HuH-7 (cell line): ENCODE results near the gene COL4A4.

ENCODE experiments used
- DNase-seq: peaks from one replicate; pipeline ENCODE4 v3.0.0; 2011; ENCODE audit warnings: low spot score

Gene COL4A4

DNA sequence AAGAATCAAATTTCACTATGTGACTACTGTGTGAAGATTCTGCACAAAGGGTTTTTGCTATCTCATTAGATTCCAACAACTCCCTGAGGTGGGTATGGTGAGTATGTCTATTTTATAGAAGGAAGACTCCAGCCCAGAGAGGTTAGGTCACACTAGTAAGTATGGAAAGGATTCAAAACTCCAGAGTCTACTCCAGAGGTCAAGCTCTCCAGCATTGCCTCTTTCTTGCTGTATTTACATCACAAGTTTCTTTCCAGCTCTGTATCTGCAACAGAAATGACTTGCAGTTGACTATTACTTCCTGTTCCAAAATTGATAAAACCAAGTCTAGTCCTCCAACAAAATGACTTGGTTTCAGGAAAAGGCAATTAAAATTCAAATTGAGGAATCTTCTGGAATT is 2.1 kb downstream of the COL4A4 start:
- DNase-seq = no peak

DNA sequence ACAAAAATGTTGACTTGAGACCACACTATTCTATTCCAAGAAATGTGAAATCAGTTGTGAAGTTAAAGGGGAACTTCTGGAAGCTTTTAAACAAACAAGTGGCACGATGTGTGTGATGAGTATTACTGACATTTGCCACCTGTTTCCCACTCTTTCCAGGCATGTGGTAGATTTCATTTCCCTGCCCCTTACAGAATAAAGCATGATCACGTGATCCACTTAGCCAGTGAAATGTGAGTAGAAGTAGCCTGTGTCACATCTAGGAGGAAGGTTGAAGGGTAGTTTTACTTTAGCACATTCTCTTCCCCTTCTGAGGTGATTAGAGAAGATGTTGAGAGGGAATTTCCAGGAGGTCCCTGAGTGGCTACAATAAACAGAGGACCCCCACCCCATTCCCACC is 3.8 kb downstream of the COL4A4 start:
- no peak for DNase-seq

- peak; percentile 11 for DNase-seq
Observed at GRCh38 chr2:227154986-227155774, 8.8 kb downstream of the COL4A4 start.

GRCh38 chr2:227153758-227154486 is 10.1 kb downstream of the COL4A4 start:
- no peak for DNase-seq

DNA sequence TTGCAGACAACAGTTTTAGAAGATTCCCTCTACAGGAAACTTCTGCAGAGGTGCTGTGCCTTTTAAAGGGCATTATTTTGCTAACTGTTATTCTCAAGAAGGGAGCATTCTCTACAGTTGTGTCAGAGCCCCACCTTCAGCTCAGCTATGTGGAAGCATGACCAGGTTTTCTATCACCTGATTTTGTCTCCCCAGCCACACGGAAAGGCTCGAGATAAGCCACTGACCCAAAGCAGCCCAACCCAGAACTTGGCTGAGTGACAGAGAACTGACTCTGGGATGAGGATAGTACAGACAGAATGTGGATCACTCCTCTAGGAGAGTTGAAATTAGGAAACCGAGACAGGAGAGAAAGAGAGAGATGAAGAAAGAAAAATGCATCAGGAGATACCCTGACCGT is 10.7 kb downstream of the COL4A4 start:
- DNase-seq = no peak

- no peak for DNase-seq
Observed at GRCh38 chr2:227152093-227152766, 11.8 kb downstream of the COL4A4 start.

DNA sequence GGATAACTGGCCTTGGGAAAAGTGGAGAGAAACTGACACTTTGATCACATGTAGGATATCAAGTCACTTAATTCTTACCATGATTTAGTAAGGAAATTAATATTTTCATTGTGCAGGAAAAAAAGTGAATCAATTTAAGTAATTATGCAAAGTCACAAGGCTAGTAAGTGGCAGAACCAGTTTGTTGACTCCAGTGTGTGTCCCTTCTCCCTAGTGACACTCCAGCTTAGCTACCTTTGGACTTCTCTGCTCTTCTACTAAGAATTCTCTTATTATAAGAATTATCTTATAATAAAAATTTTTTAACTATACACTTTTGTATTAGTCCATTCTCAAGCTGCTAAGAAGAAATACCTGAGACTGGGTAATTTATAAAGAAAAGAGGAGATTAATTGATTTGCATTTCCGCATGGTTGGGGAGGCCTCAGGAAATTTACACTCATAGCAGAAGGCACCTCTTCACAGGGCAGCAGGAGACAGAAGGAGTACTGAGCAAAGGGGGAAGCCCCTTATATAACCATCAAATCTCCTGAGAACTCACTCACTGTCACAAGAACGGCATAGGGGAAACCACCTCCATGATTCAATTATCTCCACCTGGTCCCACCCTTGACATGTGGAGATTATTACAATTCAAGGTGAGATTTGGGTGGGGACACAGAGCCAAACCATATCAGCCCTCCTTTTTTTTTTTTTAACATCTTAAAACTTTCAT is 13.6 kb downstream of the COL4A4 start:
- no peak for DNase-seq

DNA sequence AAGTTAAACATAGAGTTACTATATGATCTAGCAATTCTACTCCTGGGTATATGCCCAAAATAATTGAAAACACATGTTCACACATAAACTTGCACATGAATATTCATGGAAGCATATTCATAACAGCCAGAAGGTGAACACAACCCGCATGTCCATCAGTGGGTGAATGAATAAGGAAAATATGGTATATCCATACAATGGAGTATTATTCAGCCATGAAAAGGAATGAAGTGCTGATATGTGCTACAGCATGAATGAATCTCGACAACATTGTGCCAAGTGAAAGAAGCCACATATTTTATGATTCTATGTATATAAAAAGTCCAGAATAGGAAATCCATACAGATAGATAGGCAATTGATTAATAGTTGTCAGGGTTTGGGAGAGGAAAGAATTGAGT is 15.9 kb downstream of the COL4A4 start:
- DNase-seq = no peak

DNA sequence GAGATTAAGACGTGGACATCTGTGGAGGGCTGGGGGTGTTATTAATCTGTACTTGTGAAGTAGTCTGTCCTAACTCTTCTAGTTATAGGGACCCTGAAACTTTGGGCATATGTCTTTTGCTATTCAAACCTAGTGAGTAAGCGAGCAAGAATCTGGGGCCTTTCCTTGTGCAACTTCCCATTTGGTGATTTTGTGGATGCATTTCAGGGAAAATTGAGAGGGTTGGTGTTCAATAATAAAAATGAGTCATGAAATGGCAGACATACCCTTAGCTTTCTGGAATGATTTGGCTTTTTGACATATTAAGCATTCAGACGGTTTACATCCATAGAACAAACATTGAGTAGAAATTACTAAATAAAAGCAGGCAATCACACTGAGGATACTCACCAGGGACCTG is 17.0 kb downstream of the COL4A4 start:
- no peak for DNase-seq

DNA sequence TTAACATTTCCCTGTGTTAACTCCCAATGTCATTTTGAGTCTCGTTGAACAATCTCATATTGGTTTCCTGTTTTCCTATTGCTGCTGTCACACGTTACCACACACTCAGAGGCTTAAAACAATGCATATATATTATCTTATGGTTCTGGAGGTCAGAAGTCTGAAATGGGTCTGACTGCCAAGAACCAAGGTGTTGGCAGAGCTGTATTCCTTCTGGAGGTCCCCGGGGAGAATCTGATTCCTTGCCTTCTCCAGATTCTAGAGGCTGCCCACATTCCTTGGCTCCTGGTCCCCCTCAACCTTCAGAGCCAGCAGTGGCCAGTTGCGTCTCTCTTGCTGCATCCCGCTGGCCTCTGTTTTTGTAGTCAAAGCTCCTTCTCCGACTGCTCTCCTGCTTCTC is 17.5 kb downstream of the COL4A4 start:
- DNase-seq = no peak

DNA sequence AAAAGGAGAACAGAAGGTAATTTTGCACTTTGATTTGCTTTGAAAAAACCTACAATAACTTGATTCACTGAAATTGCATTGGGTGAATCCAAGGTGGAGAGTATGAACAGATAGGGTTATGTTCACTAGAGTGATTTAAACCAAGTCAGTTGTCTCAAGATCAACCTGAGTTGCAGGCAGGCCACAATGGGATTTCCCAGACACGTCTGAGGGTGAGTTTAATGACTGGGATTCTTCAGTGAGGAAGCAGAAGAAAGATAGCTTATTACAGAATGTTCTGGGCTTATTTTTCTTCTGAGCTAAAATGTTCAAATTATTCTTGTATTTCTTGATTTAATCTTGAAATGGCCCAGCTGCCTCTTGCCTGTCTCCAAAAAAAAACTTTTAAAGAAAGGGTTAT is 20.1 kb downstream of the COL4A4 start:
- DNase-seq = no peak

DNA sequence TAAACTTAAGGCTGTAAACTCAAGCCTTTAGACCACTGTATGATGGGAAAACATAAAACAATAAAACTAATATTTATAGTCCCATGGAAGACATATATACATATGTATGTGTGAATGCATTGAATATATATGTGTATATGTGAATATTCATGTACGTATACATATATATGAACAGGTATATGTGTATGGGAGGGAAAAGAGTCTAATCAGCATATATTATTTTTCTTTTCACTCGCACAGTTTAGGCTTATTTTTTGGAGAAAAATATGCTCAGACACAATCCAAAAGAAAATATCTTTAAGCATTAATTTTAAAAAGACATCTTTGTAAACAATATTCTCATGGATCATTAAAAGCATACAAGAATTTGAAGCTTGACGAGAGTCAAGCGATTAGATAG is 22.7 kb downstream of the COL4A4 start:
- no peak for DNase-seq

DNA sequence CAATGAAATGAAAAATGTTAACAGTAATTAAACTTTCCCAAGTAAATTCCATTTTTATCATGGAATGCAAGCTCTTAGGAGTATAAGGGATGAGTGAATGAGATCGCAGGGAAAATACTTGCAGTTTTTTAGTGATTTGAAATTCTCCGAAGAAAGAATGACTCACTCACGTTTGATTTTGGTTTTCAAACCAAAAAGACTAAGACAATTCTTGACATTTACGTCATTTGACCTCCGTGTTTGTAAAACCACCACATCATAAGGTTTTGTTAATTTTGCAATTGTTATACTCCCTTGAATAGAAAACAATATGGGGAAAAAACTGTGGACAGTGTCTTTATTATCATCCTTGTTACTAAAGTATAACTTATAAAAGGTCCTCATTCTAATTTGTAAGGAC is 29.4 kb downstream of the COL4A4 start:
- DNase-seq = no peak

- no peak for DNase-seq
Observed at GRCh38 chr2:227132986-227133385, 31.0 kb downstream of the COL4A4 start.

GRCh38 chr2:227130636-227131035 is 33.4 kb downstream of the COL4A4 start:
- no peak for DNase-seq

DNA sequence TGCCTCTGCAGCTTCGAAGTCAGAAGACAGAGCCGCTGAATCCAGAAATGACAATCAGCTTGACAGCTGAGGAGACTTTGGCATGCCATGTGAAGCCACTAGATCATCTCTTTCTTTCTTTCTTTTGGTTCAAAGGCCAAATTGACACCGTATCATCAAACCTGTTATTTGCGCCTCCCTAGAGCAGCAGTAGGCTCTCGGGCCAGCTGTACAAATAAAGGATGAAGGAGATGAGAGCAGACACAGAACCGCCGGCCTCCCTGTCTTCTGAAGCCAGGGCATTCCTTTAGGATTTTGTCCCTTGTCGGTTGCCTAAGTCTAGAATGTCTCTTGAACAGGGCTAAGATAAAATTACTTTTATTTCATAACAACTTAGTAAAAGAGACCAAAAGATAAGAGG is 36.8 kb downstream of the COL4A4 start:
- DNase-seq = no peak

DNA sequence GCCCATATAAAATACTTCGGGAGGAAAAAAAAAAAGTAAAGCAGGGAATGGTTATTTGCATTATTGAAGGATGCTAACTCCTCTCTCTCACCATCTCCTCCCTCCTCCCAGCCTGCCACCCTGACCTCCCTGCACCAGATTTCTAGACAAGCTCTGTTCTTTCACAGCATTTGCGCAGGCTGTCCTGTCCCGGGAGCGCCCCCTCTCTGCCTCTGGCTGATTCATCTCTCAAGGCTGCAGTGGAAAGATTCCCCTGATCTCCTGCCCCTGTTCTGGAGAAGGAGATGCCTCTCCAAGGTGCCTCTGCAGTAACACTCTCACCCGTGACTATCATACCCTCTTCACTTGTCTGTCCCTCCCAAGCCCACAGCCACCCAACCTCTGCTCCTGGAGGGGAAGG is 38.5 kb downstream of the COL4A4 start:
- DNase-seq = peak; percentile 26

DNA sequence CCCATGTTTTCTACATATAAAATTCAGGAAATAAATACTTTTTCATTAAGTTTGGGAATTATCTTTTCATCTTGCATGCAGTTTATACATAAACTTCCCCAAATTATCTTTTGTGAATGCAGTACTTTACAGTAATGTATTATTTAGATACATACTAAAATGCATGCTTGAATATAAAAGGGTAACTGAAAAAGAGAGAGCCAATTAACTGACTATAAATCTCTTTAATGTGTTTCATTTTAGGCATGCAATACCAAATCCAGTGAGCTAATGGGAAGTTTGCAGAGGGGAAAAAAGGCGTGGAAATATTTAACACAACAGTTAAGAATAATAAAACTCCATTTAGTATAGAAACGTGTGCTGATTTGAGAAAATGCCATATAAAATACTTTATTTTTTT is 39.2 kb downstream of the COL4A4 start:
- DNase-seq = no peak

DNA sequence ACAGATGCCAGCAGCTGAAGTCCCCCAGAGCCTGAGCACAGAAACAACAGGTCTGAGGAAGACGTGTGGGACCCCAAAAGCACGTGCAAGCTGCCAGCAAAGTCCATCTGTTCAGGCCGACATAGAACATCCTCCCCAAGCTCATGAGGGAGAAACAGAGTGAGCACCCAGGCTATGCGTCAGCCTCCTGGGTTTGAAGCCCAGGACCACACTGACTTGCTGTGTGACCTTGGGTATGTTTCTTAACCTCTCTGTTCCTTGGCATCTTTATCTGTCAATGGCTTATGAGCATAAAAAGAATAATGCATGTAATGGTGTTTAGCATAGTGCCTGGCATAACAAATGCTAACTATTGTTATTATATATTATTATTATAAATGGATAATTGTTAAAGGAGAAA is 40.3 kb downstream of the COL4A4 start:
- no peak for DNase-seq

DNA sequence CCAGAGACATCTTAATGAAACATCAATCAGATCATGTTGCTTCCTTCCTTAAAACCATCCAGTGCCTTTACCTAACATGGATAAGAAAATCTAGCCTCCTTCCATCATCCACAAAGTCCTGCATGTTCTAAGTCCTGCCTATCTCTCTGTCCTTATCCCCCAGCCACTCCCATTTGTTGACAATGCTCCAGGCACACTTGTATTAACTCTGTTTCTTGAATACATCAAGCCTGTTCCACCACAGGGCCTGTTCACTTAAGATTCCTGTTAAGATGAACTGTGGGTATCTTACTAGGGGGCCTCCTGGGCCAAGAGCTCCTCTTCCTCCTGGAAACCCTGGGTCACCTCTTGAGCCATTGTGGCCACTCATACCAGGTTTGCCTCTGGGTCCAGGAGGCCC is 45.7 kb downstream of the COL4A4 start:
- DNase-seq = no peak

DNA sequence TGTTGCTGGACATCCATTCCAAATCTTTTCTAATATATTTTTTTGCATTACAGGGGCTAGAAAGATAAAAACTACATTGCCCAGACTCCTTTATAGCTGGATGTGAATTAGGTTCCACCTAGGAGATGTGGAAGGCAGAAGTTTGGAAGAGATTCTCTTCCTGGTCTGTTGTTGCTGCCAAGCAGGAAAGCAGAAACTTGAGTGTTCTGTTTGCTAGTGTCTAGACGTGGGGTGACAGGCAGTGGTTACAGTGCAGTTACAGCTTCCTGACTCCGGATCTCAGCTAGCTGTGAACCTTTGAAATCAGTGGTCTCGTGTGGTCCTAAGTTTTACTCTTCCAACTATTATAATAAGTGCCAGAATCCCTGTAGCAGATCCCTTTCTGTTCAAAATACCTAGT is 46.2 kb downstream of the COL4A4 start:
- no peak for DNase-seq

DNA sequence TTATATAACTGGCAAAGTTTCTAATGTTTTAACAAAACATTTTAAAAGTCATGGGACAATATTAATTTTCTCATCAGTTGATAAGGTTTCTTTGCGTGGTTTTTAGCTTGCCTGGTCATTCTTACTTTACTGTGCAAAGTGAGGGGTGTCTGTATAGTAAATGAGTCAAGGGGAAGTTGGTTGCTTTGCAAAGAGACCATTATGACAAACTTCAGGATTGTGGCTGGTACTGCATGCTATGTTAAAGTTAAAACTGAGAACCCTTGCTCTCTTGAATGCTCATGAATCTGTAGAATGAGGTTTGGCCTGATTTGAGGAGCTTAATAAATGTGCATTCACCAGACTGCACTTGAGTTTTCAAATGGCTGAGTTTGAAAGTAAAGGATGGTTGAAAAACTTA is 47.0 kb downstream of the COL4A4 start:
- no peak for DNase-seq

GRCh38 chr2:227115761-227116160 is 48.2 kb downstream of the COL4A4 start:
- DNase-seq = no peak
